ENCODE measurements around the gene SLC25A1.
"Not testable (repeated sequence)": the region's sequence is repeated elsewhere in the genome, so short reads cannot be mapped to it uniquely, and the experiment has no call there.

SLC25A1 gene

DNA sequence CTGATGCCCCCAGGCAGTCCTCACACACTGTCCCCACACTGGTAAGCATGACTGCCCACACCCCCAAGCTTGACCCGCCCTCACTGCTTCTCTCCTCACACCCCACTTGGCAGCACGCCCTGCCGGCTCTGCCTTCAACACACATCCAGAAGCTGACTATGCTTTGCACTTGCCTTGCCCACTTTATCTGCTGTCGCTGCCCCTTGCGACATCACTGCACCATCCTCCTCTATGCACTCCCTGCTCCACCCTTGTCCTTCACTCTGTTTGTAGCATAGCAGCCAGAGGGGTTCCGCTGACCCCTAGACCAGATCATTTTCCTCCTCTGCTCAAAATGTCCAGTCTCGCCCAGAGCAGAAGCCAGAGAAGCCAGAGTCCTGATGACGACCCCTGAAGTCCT is 25.3 kb upstream of the SLC25A1 start:
- no peak for FAIRE-seq

GRCh38 chr22:19202799-19203186 is 24.3 kb upstream of the SLC25A1 start:
- FAIRE-seq, result not testable (repeated sequence)

- no peak for FAIRE-seq
These were observed 23.6 kb upstream of the SLC25A1 start for GRCh38 chr22:19201869-19202798.

DNA sequence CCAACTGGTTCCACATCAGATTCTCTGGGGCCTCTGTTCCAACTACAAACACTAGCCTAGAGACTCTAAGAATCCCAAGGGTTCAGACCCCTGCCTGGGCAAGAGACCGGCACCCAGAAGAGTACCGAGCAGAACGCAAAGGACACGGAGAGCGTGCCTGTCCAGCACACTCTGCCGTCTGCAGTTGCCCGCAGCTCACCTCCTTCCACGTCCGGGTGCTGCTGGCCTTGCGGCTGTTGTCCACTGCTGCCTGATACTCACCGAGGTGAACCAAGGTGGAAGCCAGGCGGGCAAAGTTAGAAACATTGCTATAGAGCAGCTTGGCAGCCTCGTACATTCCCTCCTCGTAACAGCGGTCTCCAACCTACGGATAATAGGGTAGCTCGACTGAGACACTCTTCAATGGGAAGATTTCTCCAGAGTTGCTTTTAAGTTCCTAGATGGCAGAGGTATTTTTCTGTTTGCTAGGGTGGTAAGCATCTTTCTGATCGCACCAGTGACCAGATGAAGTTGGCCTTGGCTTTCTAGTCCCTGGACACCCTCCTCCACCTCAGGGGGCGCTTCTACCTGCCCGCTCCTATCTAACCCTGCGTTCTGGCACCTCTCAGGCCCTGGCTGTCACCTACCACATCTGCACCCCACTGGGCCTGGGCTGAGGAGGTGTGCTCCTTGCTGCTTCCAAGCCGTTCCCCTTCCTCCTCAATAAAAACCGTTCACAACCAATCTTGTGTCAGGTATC is 22.8 kb upstream of the SLC25A1 start:
- no peak for FAIRE-seq

DNA sequence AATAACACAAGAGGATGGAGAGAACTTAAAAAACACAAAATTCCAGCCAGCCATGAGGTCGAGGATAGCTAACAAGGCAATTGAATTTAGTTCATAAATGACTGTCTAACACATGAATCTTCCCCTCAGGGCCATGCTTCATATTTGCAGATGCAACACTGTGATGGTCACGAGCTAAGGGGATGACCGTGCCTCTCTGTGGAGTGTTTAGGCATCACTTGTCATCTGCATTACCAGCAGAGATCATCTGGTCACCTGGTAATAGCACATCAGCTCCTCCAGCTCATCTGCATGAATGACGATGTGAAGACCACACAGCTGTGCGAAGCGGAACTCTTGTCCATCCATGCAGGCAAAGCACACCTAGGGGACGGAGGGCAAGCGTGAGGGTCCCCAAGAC is 20.9 kb upstream of the SLC25A1 start:
- FAIRE-seq, result no peak

DNA sequence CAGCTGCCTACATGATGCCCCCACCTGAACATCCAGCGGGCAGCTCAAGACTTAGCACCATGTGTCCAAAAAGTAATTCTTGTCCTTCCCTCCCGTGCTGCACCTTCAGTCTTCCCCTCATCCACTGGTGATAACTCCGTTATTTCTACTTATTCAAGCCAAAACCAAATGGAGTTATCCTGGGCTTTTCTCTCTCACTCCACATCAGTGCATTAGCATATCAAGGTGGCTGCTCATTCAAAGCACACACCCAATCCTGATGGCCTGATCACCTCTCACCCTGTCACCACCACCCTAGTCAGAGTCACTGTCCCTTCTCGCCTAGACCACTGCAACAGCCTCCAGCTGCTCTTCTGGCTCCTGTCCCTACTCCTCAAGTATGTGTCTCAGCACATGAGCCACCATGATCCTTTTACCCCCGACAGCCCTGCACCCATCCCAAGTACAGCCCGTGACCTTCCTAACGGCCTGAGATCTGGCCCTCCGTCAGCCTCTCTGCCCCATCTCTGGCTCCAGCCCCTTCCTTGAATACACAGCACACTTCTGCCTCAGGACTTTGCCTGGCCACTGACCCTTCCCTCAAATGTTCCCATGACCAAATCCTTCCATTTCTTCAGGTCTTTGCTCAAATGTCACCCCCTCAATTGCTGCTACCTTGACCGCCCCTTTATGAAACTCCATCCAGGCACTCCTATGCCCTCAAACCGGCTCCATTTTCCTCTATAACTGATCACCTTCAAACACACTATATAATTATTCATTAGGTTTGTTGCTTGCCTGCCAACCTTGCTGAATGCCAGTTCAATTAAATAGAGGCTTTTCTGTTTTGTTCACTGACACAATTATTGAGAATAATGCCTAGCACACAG is 19.7 kb upstream of the SLC25A1 start:
- no peak for FAIRE-seq

- no peak for FAIRE-seq
These were observed 18.5 kb upstream of the SLC25A1 start for GRCh38 chr22:19196841-19197612.

DNA sequence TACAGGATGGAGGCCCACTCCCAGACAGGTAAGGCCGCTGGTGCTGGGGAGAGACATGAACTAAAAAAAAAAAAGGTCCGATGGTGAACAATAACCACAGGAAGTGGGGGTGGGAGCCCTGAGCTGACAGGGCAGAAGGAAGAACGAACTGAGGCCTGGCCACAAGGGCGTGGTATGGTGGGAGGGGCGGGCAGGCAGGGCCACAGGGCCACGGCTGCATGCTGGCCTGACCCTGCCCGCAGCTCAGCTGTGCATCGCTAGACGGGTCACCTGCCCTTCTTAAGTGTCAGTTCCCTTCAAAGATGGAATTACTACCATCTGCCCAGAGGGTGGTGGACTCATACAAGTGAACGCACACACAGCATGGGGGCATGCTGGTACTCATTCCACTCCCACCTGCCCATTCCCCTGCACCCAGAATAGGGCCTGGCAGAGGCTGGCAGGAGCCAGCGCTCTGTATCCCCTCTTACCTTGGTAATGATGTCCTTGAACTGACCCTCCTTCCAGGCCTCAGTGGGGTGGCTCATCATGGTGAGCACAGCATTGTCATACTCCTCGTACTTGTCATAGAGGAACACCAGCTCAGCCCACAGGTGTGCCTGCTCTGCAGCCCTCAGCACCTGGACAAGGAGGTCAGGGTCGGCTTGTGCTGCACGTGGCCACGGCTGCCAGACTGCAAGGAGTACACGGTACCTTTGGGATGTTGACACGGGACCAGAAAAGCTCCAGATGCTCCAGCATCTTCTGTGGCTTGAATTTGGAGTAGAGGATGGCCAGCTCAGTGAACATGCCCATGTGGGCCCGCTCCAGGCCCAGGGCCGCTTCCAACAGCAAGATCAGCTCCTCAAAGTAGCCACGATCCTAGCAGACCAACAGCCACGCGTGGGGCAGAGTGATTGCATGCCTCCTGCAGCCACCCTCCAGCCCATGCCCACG is 17.5 kb upstream of the SLC25A1 start:
- FAIRE-seq, result no peak

- no peak for FAIRE-seq
These were observed 16.4 kb upstream of the SLC25A1 start for GRCh38 chr22:19194766-19195536.

- no peak for FAIRE-seq
These were observed 15.3 kb upstream of the SLC25A1 start for GRCh38 chr22:19193879-19194278.

- FAIRE-seq, result no peak
These were observed 9.4 kb upstream of the SLC25A1 start for GRCh38 chr22:19187716-19188563.

GRCh38 chr22:19184276-19184997 is 5.9 kb upstream of the SLC25A1 start:
- no peak for FAIRE-seq

DNA sequence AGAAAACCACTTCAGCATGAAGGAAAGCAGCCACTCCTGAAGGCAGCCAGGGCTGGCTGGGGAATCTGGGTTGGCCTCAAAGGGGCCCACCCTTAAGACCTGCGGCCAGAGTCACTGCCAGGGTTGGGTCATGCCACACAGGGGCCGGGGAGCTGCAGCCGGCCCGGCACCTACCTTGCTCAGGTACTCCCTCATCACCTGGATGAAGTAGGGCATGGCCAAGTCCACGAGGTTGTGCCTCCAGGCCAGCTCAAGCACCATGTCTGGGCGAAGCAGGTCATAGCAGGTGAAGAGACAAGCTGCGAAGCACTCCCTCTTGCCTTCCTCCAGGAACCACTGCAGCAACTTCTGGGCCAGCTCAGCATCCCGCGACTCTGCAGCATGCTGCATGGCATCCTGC is 4.7 kb upstream of the SLC25A1 start:
- no peak for FAIRE-seq

DNA sequence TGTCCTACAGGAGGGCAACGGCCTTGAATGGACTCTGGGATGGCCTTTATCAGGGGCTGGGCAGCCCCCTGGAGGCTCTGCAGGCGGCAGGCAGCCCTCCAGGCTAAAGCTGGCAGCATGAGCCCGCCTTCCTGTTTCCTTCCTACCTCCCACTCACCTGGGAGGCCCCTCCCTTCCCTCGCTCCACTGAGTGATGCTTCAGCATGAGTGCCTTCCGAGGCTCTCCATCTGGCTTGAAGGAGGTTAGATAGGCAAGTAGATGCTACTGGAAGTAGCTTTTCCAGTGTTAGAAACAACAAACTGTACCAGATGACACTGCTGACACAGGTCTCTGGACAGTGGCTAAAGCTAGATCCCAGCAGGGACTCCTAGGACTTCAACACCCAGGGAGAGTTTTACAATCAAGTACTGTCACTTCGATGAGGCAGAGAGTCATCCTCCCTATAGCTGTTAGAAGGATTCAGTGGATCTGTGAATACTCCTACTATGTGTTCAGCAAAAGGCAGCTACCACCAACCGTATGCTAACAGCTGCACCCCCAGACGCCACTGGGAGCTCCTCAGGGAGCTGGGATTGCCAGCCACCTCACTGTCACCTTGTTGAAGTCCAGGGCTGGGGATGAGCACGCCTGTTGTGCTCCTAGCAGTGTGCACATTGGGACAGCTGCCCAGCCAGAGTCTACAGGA is 4.1 kb upstream of the SLC25A1 start:
- no peak for FAIRE-seq

DNA sequence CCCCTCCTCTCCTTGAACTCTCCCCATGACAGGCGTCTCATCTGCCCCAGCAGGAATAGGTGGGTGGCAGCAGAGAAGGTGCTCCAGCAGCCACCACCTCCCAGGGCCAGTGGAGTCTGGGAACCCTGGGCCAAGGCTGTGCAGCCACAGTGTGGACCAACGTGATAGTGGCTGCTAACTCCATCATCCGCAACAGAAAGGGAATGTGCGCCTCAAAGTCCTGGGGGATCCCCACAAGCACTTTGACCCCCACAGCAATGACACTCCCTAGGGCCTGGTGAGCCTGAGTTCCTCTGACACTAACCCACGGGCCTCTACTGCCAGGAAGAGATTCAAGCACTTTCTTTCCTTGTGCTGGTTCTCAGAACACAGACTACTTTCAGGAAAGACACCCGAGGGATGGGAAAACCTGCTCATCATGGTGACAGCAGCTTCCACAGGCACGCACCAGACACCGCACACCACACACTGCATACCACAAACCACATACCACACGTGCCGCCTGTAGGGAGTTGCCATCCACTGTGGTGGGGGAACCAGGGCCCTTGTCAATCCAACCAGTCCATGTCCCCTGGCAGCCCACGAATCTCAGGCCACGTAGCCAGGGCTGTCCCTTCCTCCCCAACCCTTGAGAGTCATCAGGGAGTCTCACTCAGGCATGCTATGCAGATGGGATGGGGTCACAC is 3.4 kb upstream of the SLC25A1 start:
- FAIRE-seq, result no peak

DNA sequence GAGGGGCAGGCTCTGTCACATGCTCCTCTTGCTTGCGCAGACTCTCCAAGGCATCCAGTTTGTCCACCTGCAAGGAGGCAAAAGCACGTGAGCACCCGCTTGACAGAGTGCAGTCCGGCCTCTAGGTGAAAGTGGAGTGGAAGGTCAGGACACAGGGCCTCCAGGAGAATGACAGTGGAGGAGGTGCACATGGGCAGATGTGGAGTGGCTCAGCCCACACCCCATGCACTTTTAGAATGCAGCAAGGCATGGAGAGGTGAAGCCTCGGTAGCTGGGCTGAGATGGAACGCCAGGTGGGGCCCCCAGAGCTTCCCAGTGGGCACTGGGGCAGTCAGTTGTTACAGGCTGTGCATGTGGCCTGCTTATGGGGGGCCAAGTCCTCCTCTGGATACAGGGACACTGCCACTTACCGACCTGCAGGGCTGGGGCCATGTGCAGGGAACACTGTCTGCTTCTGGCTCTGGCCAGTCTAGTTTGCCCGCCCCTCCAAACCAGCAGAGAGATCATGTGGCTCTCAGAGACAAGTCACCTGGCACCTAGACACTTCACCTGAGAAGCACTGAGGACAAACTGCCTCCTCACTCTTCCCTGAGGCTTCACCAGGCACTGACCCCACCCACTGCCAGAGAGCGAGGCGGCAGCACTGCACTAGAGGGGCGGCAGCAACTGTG is 2.3 kb upstream of the SLC25A1 start:
- no peak for FAIRE-seq

DNA sequence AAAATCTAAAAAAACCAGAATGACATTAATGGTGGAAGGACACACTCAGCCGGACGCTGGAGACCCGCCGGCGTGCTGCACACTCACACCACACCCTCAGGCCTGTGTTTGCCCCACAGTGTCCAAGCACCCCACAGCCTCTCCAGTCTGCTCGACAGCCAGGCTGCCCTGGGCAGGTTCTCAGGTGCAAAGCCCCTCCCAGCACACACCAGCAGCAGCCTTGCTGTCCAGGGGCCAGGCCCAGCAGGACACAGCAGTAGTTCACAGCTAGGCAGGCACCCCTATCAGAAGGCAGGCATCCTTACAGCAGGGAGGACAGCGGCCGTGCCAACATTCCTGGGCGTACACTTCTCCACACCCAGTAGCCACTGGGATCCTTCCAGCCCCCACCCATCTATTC is 1.7 kb upstream of the SLC25A1 start:
- no peak for FAIRE-seq

Measured in G401.6 (cell line).